ENCODE data around the gene UGT1A9.

The UGT1A9 gene

GRCh38 chr2:233820774-233821105, 149.0 kb downstream of the UGT1A9 start:
- TF ChIP-seq EZH2 (IDR thresholded peaks at IDR 0.05; ENCODE audit: borderline replicate concordance, low read depth, low read length, severe bottlenecking) (no peak), CTCF (IDR thresholded peaks at IDR 0.05; ENCODE audit: borderline replicate concordance, extremely low read depth, low read length, poor library complexity, severe bottlenecking) (no peak)
- H3K9ac ChIP-seq (ENCODE audit: low read depth, low read length): no peak overlapping the region
- H3K27ac ChIP-seq (ENCODE audit: low read length): no peak overlapping the region
- no peaks in the 10 kb centered on the region for H3K27me3 ChIP-seq (ENCODE audit: insufficient read depth, low read length, poor library complexity)
- H3K4me2 ChIP-seq (ENCODE audit: insufficient read depth, low read length): no peak overlapping the region
- no peaks in the 10 kb centered on the region for H3K4me1 ChIP-seq (ENCODE audit: insufficient read depth, low read length)
- H4K20me1 ChIP-seq (ENCODE audit: insufficient read depth, low read length): no peaks in the 10 kb centered on the region
- ATAC-seq (ENCODE audit: insufficient read depth, low read depth) (no peak), DNase-seq (no peak)
- H2AFZ ChIP-seq (ENCODE audit: low read depth, low read length): no peak overlapping the region
- no peaks in the 10 kb centered on the region for H3K9me3 ChIP-seq (ENCODE audit: insufficient read depth, low read length, severe bottlenecking)
- H3K79me2 ChIP-seq (ENCODE audit: insufficient read depth, low read length): no peaks in the 10 kb centered on the region
- no peak overlapping the region for H3K4me3 ChIP-seq (ENCODE audit: low read depth in 1 of 2, low read length in 2 of 2)
- no peaks in the 10 kb centered on the region for H3K36me3 ChIP-seq (ENCODE audit: insufficient read depth, low read length)

GRCh38 chr2:233821196-233821595, 149.5 kb downstream of the UGT1A9 start:
- Histone ChIP-seq H3K4me3 (ENCODE audit: low read depth in 1 of 2, low read length in 2 of 2) (no peak overlapping the region), H3K9ac (ENCODE audit: low read depth, low read length) (no peak overlapping the region), H3K27ac (ENCODE audit: low read length) (no peak overlapping the region), H3K4me2 (ENCODE audit: insufficient read depth, low read length) (no peak overlapping the region), H3K36me3 (ENCODE audit: insufficient read depth, low read length) (no peaks in the 10 kb centered on the region), H3K9me3 (ENCODE audit: insufficient read depth, low read length, severe bottlenecking) (no peaks in the 10 kb centered on the region), H3K27me3 (ENCODE audit: insufficient read depth, low read length, poor library complexity) (no peaks in the 10 kb centered on the region), H2AFZ (ENCODE audit: low read depth, low read length) (no peak overlapping the region), H3K4me1 (ENCODE audit: insufficient read depth, low read length) (no peaks in the 10 kb centered on the region), H3K79me2 (ENCODE audit: insufficient read depth, low read length) (no peaks in the 10 kb centered on the region), H4K20me1 (ENCODE audit: insufficient read depth, low read length) (no peaks in the 10 kb centered on the region)
- DNase-seq: no peak
- no peak for ATAC-seq (ENCODE audit: insufficient read depth, low read depth)
- no peak for TF ChIP-seq EZH2 (IDR thresholded peaks at IDR 0.05; ENCODE audit: borderline replicate concordance, low read depth, low read length, severe bottlenecking)
- TF ChIP-seq CTCF (IDR thresholded peaks at IDR 0.05; ENCODE audit: borderline replicate concordance, extremely low read depth, low read length, poor library complexity, severe bottlenecking): no peak

- no peak overlapping the region for H3K27ac ChIP-seq (ENCODE audit: low read length)
- H3K4me1 ChIP-seq (ENCODE audit: insufficient read depth, low read length): no peaks in the 10 kb centered on the region
- H3K4me3 ChIP-seq (ENCODE audit: low read depth in 1 of 2, low read length in 2 of 2): no peak overlapping the region
- H3K27me3 ChIP-seq (ENCODE audit: insufficient read depth, low read length, poor library complexity): no peaks in the 10 kb centered on the region
- ATAC-seq (ENCODE audit: insufficient read depth, low read depth) (no peak), DNase-seq (no peak)
- H4K20me1 ChIP-seq (ENCODE audit: insufficient read depth, low read length): no peaks in the 10 kb centered on the region
- H3K9me3 ChIP-seq (ENCODE audit: insufficient read depth, low read length, severe bottlenecking): no peaks in the 10 kb centered on the region
- H3K36me3 ChIP-seq (ENCODE audit: insufficient read depth, low read length): no peaks in the 10 kb centered on the region
- H3K79me2 ChIP-seq (ENCODE audit: insufficient read depth, low read length): no peaks in the 10 kb centered on the region
- H3K9ac ChIP-seq (ENCODE audit: low read depth, low read length): no peak overlapping the region
- H3K4me2 ChIP-seq (ENCODE audit: insufficient read depth, low read length): no peak overlapping the region
- no peak overlapping the region for H2AFZ ChIP-seq (ENCODE audit: low read depth, low read length)
- no peak for TF ChIP-seq EZH2 (IDR thresholded peaks at IDR 0.05; ENCODE audit: borderline replicate concordance, low read depth, low read length, severe bottlenecking)
- no peak for TF ChIP-seq CTCF (IDR thresholded peaks at IDR 0.05; ENCODE audit: borderline replicate concordance, extremely low read depth, low read length, poor library complexity, severe bottlenecking)
Measured at GRCh38 chr2:233821709-233822100, 150.0 kb downstream of the UGT1A9 start.

All from DND-41 (cell line).